Transverse colon (tissue), 4 donors: ENCODE data around the gene PLTP.

ENCODE experiments used
- EP300 ChIP-seq: sonication (generic); formaldehyde crosslinking; IDR thresholded peaks from one replicate; pipeline ENCODE4 v1.6.1; 2017; ENCODE audit warnings: antibody characterized with exemption, low read depth
- POLR2A ChIP-seq: fragments of 450-650 bp; IDR thresholded peaks from one replicate; pipeline ENCODE4 v1.6.1; 2016; ENCODE audit warnings: antibody characterized with exemption, mild to moderate bottlenecking, moderate library complexity
- POLR2AphosphoS5 ChIP-seq, 3 donors: sonication (generic); formaldehyde crosslinking; IDR thresholded peaks; one replicate each; pipeline ENCODE4 v1.6.1; 2016; ENCODE audit warnings: antibody characterized with exemption in 3 of 3
- TF ChIP-seq, protein P1 (sequence below), 5 experiments: fragments of 200-600 bp in 3 of 5; fragments of 450-650 bp in 2 of 5; sonication (generic) in 3 of 5; IDR thresholded peaks; 1 replicate in 2 of 5; 2 replicates in 3 of 5; pipeline ENCODE4 v1.5.1; 2016 to 2017; ENCODE audit warnings: antibody characterized with exemption in 5 of 5, inconsistent platforms in 3 of 5, mild to moderate bottlenecking in 2 of 5, moderate library complexity in 1 of 5

DNA sequence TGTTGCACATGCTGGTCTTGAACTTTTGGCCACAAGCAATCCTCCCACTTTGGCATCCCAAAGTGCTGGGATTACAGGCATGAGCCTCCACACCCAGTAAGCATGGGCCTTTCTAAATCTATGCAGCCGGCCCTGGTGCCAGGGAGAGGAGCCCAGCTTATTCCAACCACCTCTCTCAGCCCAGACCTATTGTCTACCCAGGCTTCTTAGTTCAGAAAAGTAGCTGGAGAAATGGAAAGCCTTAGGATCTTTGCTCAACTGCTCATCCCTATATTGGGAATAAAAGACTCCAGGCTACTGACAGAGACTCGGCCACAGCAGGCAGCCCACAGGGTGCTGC lies 14.7 kb upstream of the PLTP start:
- TF ChIP-seq, protein P1, sequence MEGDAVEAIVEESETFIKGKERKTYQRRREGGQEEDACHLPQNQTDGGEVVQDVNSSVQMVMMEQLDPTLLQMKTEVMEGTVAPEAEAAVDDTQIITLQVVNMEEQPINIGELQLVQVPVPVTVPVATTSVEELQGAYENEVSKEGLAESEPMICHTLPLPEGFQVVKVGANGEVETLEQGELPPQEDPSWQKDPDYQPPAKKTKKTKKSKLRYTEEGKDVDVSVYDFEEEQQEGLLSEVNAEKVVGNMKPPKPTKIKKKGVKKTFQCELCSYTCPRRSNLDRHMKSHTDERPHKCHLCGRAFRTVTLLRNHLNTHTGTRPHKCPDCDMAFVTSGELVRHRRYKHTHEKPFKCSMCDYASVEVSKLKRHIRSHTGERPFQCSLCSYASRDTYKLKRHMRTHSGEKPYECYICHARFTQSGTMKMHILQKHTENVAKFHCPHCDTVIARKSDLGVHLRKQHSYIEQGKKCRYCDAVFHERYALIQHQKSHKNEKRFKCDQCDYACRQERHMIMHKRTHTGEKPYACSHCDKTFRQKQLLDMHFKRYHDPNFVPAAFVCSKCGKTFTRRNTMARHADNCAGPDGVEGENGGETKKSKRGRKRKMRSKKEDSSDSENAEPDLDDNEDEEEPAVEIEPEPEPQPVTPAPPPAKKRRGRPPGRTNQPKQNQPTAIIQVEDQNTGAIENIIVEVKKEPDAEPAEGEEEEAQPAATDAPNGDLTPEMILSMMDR (IDR thresholded peaks at IDR 0.05), result no peak
- TF ChIP-seq POLR2A (no peak), EP300 (no peak), POLR2AphosphoS5 (IDR thresholded peaks at IDR 0.05) (no peak)
